ENCODE data around the gene GRAP2. TPM values are rescaled to one million over a fixed set of nuclear protein-coding genes. Genes with fewer than 3 reads are reported as not detected.

The GRAP2 gene
- total and polyA plus RNA-seq, 2 of the 13 experiments (the other 11 are each of a cell fraction or from before 2014, with no cell fraction given) = 0.15 TPM; not detected in 1

GRCh38 chr22:39932166-39932565 lies 31.3 kb downstream of the GRAP2 start:
- Histone ChIP-seq H3K9me3 (ENCODE audit: low read length) (no peaks in the 10 kb centered on the region), H3K4me1 (ENCODE audit: insufficient read depth, low read length) (no peaks in the 10 kb centered on the region), H3K9ac (ENCODE audit: insufficient read depth, low read depth, low read length) (no peak overlapping the region), H4K20me1 (ENCODE audit: insufficient read depth, low read length) (no peaks in the 10 kb centered on the region), H3K36me3 (replicated peaks in 1 of 2; ENCODE audit: control insufficient read depth in 1 of 2, insufficient read depth in 2 of 2, low read length in 2 of 2) (no peaks in the 10 kb centered on the region), H3K27ac (ENCODE audit: extremely low read length, insufficient read depth, low read length) (no peak overlapping the region), H3K4me3 (replicated peaks in 1 of 3; ENCODE audit: insufficient read depth in 1 of 3, low read depth in 2 of 3, low read length in 3 of 3) (no peak overlapping the region), H2AFZ (ENCODE audit: low read length) (no peak overlapping the region), H3K79me2 (ENCODE audit: insufficient read depth, low read length) (no peaks in the 10 kb centered on the region), H3K27me3 (ENCODE audit: control insufficient read depth in 1 of 2, insufficient read depth in 2 of 2, low read length in 2 of 2) (peaks cover 0 to 14% of the 10 kb centered on the region in 2 experiments; a peak in 3 of 5 replicates), H3K4me2 (ENCODE audit: low read depth, low read length) (no peak overlapping the region)
- intact Hi-C loops (cut with micrococcal nuclease; ENCODE audit: unreplicated experiment) (loop anchor here (2.0 kb wide), 1 partner anchor 93 kb away; no protein-coding TSS in a partner anchor), in situ Hi-C loops (cut with HindIII; ENCODE audit: extremely low pct_ligation_motif_present, low pct_unique_long_range_greater_than_20kb) (no loop called here)
- ATAC-seq (no peak), DNase-seq (ENCODE audit: low spot score) (no peak), FAIRE-seq (no peak)
- BruUV-seq (replicated peaks) = no TSS peak
- ChIA-PET CTCF (ENCODE audit: low intra/inter-chr PET ratio, low total read pairs) (interaction anchor here (0.6 to 1.4 kb wide), 2 partner anchors 93 to 105 kb away, joined by 3 to 5 read pairs; no protein-coding TSS in a partner anchor), POLR2A (no interaction called here)
- TF ChIP-seq RARG (CRISPR knock-in tag; IDR thresholded peaks at IDR 0.05; ENCODE audit: low read depth) (no peak), ZBTB49 (CRISPR knock-in tag; IDR thresholded peaks at IDR 0.05; ENCODE audit: borderline replicate concordance) (no peak), XBP1 (CRISPR knock-in tag; IDR thresholded peaks at IDR 0.05) (no peak), RFX5 (IDR thresholded peaks at IDR 0.05; ENCODE audit: low read depth, low read length) (no peak), ZNF543 (CRISPR knock-in tag; IDR thresholded peaks at IDR 0.05) (no peak), NFRKB (IDR thresholded peaks at IDR 0.05) (no peak), ZC3H13 (CRISPR knock-in tag; IDR thresholded peaks at IDR 0.05) (no peak), ZNF780A (CRISPR knock-in tag; IDR thresholded peaks at IDR 0.05) (no peak), ZNF562 (CRISPR knock-in tag; IDR thresholded peaks at IDR 0.05; ENCODE audit: borderline replicate concordance) (no peak), CAMTA2 (CRISPR knock-in tag; IDR thresholded peaks at IDR 0.05; ENCODE audit: borderline replicate concordance) (no peak)
- TF ChIP-seq, protein P1, sequence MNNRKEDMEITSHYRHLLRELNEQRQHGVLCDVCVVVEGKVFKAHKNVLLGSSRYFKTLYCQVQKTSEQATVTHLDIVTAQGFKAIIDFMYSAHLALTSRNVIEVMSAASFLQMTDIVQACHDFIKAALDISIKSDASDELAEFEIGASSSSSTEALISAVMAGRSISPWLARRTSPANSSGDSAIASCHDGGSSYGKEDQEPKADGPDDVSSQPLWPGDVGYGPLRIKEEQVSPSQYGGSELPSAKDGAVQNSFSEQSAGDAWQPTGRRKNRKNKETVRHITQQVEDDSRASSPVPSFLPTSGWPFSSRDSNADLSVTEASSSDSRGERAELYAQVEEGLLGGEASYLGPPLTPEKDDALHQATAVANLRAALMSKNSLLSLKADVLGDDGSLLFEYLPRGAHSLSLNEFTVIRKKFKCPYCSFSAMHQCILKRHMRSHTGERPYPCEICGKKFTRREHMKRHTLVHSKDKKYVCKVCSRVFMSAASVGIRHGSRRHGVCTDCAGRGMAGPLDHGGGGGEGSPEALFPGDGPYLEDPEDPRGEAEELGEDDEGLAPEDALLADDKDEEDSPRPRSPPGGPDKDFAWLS (CRISPR knock-in tag; IDR thresholded peaks at IDR 0.05; ENCODE audit: borderline replicate concordance) = no peak
- WGBS (ENCODE audit: low lambda C conversion rate) = 0% methylated on average over 2 of the region's 2 CpGs

Measured in HepG2 (cell line).